GM18951 (cell line): ENCODE results near the gene CDK7.
"Not testable (repeated sequence)": the region's sequence is repeated elsewhere in the genome, so short reads cannot be mapped to it uniquely, and the experiment has no call there.

Source experiments
- POLR2A ChIP-seq: IDR thresholded peaks from 4 replicates; pipeline ENCODE4 v1.6.1; 2011; ENCODE audit warnings: mild to moderate bottlenecking; ENCODE audit not compliant: insufficient read length, insufficient read depth; ENCODE audit errors: extremely low read depth
- in situ Hi-C: fragments of 300-500 bp; cut with MboI; formaldehyde crosslinking; loops from one replicate; pipeline ENCODE4 v1.12.0; 2022; ENCODE audit warnings: low sequenced_read_pairs, mixed read lengths, inconsistent platforms; ENCODE audit not compliant: unreplicated experiment

CDK7 gene

DNA sequence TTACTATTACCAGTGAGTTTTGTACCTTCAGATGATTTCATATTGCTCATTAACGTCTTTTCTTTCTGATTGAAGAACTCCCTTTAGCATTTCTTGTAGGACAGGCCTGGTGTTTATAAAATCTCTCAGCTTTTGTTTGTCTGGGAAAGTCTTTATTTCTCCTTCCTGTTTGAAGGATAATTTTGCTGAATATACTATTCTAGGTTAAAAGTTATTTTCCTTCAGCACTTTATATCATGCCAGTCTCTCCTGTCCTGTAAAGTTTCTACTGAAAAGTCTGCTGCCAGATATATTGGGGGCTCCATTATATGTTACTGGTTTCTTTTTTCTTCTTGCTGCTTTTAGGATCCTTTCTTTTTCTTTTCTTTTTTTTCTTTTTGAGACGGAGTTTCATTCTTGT, 13.3 kb downstream of the CDK7 start:
- in situ Hi-C loops: no loop called here
- TF ChIP-seq POLR2A: no peak

DNA sequence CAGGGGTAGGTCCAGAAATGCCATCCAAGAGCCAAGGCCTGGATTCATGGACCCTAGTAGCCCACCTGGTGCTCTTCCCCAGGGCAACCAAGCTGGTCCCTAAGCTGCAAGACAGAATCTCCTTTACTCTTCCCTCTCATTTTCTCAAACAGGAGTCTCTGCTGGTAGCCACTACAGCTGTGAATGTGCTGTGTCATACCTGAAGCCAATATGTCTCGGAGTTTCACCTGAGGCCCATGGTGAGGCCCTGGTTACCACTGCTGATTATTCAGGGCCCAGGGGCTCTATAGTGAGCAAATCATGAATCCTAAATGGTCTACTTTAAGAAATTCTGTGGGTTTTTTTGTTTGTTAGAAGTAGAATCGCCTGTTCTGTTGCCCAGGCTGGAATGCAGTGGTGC, 15.9 kb downstream of the CDK7 start:
- no peak for TF ChIP-seq POLR2A
- in situ Hi-C loops: no loop called here

DNA sequence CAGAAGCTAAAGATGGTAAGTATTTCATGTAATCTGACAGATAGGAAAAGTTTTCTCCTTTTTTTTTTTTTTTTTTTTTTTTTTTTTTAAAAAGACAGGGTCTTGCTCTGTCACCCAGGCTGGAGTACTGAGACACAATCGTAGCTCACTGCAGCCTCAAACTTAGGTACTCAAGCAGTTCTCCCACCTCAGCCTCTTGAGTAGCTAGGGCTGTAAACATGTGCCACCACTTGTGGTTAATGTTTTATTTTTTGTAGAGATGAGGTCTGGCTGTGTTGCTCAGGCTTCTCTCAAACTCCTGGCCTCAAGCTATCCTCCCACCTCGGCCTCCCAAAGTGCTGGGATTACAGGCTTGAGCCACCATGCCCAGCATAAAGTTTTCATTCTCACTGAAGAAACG, 17.8 kb downstream of the CDK7 start:
- in situ Hi-C loops: no loop called here
- no peak for TF ChIP-seq POLR2A

DNA sequence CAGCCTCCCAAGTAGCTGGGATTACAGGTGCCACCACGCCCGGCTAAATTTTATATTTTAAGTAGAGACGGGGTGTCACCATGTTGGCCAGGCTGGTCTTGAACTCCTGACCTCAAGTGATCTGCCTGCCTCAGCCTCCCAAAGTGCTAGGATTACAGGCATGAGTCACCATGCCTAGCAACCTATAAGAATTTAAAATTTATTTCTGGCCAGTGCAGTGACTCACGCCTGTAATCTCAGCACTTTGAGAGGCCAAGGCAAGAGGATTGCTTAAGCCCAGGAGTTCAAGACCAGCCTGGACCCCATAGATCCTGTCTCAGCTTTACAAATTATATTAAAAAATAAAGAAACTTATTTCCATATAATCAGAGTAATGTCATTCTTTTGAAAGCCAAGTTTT, 21.3 kb downstream of the CDK7 start:
- in situ Hi-C loops: not testable (repeated sequence)

DNA sequence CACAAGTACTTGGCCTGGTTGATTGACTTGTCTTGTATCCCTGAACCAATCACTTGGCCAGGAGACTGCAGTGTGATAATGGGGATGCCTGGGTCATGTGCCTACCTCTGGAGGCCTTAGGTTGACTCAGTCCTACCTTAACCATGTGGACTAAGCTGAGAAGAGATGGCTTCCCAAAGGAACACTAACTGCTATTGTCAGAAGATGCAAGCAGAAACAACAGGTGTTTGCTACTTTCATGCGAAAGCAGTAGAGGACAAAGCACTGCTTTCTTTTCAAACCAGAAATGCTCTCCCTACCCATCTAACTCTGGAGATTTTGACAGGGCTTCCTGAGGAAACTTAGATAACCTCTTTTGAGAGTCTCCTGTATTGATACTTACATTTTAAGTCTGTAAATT, 22.9 kb downstream of the CDK7 start:
- in situ Hi-C loops: no loop called here

DNA sequence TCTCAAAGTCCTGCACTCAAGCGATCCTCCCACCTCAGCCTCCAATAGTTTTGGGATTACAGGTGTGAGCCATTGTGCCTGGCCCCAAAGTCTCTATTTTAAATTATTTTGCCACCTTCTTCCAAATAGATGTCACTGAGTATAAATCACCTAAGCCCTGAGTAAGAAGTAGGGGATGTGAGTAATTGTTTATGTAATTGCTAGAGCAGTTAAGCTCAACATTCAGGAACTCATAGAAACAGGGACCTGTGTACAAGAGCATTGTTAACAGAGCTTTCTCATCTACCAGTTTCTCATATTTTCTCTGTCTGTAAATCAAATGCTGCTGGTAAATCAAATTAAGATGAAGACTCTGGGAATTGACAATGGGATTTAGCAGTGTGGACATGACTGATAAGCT, 26.3 kb downstream of the CDK7 start:
- in situ Hi-C loops: no loop called here
- no peak for TF ChIP-seq POLR2A

More for the DNA sequence above, 22.9 kb downstream of the CDK7 start:
- TF ChIP-seq POLR2A: no peak

DNA sequence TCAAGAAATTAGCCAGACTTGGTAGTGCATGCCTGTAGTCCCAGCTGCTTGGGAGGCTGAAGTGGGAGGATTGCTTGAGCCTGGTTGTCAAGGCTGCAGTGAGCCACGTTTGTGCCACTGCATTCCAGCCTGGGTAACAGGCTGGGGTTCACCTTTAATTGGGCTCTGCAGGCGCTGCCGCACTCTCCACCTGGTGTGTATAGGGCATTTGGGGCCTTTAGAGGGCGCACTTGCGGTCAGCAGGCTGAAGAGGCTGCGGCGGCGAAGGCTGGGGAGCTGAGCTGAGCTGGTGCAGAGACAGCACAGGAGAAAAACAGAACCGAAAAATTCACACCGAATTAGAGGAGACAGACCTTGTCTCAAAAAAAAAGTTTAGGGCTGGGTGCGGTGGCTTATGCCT, 31.2 kb downstream of the CDK7 start:
- in situ Hi-C loops: no loop called here
- TF ChIP-seq POLR2A: no peak

DNA sequence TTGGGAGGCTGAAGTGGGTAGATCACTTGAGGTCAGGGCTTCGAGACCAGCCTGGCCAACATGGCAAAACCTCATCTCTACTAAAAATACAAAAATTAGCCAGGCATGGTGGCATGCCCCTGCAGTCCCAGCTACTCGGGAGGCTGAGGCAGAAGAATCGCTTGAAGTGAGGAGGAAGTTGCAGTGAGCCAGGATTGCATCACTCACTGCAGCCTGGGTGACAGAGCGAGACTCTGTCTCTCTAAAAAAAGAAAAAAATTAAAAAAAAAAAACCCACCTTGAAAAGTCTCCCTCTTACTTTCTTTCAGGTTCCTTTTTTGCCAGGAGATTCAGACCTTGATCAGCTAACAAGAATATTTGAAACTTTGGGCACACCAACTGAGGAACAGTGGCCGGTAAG, 34.2 kb downstream of the CDK7 start:
- TF ChIP-seq POLR2A: no peak
- in situ Hi-C loops: no loop called here

DNA sequence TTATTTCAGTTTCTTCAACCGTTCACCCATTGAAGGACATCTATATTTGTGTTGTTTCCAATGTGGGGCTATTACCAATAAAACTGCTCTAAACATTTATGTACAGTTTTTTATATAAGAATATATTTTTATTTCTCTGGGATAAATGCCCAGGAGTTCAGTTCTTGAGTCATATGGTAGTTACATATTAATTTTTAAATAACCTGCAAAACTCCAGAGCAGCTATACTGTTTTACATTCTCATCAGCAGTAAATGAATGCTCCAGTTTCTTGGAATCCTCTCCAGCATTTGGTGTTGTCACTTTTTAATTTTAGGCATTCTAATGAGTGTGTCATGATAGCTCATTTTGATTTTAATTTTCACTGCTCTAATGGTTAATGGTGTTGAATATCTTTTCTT, 36.2 kb downstream of the CDK7 start:
- TF ChIP-seq POLR2A: no peak
- in situ Hi-C loops: no loop called here

DNA sequence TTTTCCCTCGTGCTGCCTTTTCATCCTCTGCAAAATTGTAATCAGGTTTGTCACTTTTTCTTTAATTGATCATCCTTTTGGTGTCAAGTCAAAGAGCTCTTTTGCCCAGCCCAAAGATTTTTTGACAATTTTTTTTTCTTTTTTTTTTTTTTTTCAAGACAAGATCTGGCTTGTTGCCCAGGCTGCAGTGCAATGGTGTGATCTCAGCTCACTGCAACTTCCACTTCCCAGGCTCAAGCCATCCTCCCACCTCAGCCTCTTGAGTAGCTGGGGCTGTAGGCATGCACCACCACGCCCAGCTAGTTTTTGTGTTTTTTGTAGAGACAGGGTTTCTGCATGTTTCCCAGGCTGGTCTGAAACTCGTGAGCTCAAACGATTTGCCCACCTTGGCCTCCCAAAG, 36.7 kb downstream of the CDK7 start:
- in situ Hi-C loops: no loop called here
- TF ChIP-seq POLR2A: no peak

DNA sequence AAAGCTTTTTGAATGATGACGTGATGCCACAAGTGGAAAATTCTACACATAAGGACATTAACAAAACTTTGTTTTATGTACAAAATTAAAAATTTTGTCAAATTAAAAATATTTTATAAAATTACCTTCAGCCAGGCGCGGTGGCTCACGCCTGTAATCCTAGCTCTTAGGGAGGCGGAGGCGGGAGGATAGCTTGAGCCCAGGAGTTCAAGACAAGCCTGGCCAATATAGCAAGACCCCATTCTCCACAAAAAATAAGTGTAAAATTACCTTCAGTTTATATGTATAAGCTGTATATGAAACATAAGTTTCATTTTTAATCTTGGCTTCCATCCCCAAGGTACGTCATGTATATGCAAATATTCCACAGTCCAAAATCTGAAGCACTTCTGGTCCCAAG, 40.9 kb downstream of the CDK7 start:
- in situ Hi-C loops: no loop called here

DNA sequence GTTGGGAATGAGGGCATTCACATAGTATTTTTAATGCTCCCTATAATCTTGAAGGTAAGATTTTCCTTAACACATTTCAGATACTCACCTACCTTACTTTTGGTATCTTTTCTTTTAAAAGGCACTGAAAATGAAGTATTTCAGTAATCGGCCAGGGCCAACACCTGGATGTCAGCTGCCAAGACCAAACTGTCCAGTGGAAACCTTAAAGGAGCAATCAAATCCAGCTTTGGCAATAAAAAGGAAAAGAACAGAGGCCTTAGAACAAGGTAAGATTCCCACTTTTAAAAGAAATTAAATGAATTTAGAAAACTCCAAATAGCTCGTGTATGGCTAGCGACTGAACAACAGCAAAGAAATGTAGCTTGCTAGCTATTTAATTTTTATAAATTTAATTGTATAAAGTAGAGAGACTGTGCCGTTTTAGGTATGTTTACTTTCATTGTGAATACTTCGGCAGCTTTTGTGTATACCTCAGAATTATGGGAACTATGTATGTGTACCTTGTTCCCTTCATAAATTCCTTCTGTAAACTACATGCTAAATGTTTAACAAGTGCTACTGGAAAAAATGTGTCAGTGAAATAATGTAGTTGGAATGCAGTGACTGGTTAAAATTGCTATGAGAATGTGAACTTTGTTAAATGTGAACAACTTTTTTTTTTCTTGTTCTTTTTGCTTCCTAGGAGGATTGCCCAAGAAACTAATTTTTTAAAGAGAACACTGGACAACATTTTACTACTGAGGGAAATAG, 41.9 kb downstream of the CDK7 start:
- no peak for TF ChIP-seq POLR2A
- in situ Hi-C loops: no loop called here

More for the DNA sequence above, 40.9 kb downstream of the CDK7 start:
- no peak for TF ChIP-seq POLR2A

DNA sequence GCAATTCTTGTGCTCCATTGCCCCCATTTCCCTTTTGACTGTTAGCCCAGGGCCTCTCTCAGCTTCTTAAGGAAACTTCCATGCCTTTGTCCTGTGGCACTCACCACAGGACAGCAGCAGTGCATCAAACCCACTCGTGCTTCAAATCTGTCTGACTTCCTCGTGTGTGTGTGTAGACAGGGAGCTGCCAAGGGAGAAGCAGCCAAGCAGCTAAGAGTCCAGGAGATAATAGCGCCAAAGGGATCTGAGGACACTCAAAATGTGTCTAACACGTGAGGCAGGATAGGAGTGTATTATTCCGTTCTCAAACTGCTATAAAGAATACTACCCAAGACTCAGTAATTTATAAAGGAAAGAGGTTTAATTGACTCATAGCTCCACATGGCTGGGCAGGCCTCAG, 44.8 kb downstream of the CDK7 start:
- in situ Hi-C loops: no loop called here
- no peak for TF ChIP-seq POLR2A

DNA sequence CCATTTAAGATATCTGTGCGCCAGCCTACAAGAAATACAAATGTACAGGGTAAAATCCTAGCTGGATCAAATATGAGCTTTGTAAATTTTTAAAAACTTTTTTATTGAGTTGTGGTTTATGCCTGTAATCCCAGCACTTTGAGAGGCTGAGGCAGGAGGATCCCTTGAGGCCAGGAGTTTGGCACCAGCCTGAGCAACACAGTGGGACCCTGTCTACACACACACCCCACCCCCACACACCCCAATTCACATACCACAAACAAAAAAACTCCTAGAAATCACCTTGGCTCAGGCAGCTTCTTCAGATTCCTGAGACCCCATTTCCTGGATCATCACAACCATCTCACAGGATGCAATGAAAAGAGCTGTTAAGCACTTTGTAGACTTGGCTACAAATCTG, 46.4 kb downstream of the CDK7 start:
- in situ Hi-C loops: no loop called here

DNA sequence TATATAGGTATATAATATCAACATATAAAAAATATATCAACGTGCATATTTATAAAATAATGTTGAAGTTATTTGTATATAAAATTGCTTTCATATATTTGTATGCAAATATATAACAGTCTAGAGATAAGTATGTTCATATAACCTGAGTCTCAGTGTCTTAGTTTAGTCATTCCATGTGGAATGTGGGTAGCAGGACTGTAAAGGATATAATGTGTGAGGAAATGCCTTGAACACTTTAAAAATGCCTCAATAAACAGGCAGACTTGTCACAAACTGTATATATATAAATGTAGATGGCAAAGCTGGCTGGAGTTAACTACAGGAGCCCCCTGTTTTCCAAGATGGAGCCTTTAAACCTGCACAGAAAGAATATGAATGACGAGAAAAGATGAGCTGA, 49.5 kb downstream of the CDK7 start:
- no peak for TF ChIP-seq POLR2A
- in situ Hi-C loops: no loop called here

More for the DNA sequence above, 46.4 kb downstream of the CDK7 start:
- TF ChIP-seq POLR2A: no peak

DNA sequence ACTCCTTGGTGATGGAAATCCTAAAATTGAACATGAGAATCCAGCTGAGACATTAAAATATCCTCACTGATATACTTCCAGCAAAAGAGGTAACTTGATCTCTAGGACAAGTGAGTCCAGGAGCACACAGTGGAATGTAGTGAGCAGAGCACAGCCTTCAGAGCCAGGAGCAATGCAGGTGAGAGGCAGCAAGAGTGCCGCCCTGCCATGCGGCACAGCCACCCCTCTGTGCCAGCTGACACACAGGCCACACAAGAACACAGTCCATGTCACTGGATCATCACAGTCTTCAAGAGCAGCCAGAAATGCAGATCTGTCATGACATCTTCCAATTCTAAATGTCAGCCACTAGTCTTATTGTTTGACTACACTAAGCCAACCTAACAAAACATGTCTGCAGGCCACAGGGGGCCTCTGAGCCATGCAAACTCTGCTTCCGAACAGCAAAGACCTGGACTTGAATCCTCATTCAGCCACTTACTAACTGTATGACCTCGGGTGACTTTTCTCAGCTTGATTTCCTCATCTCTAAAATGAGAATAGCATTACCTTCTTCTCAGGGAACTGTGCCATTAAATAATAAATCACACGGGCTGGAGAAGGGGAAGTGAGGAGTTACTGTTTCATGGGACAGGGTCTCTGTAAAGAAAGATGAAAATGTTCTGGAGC, 50.9 kb downstream of the CDK7 start:
- in situ Hi-C loops: no loop called here
- no peak for TF ChIP-seq POLR2A
